ENCODE data around the gene VPS16.

DNA sequence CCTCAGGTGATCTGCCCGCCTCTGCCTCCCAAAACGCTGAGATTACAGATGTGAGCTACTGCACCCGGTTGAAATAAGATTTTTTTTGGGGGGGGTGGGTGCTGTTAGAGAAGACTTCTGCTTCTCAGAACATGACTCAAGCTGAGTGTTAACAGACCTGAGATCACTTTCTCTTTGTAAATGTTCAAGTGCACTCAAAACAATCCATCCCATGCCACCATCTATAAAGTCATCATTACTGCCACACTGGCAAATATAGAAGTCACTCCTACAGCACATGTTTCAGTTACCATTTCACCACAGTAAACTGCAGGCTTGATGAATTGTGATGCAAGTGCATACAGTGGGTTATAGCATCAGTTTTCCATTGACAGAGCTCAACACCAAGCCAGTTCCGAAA, 9.0 kb downstream of the VPS16 start:
- TF ChIP-seq, protein P1, sequence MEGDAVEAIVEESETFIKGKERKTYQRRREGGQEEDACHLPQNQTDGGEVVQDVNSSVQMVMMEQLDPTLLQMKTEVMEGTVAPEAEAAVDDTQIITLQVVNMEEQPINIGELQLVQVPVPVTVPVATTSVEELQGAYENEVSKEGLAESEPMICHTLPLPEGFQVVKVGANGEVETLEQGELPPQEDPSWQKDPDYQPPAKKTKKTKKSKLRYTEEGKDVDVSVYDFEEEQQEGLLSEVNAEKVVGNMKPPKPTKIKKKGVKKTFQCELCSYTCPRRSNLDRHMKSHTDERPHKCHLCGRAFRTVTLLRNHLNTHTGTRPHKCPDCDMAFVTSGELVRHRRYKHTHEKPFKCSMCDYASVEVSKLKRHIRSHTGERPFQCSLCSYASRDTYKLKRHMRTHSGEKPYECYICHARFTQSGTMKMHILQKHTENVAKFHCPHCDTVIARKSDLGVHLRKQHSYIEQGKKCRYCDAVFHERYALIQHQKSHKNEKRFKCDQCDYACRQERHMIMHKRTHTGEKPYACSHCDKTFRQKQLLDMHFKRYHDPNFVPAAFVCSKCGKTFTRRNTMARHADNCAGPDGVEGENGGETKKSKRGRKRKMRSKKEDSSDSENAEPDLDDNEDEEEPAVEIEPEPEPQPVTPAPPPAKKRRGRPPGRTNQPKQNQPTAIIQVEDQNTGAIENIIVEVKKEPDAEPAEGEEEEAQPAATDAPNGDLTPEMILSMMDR (IDR thresholded peaks at IDR 0.05), result no peak
- TF ChIP-seq SMC3 (IDR thresholded peaks at IDR 0.05), result no peak
- no peak for TF ChIP-seq HDAC2 (IDR thresholded peaks at IDR 0.05)
- TF ChIP-seq HOXB5 (CRISPR knock-in tag; IDR thresholded peaks at IDR 0.05), result no peak
- no peak for TF ChIP-seq POLR2AphosphoS2 (conservative IDR thresholded peaks at IDR 0.05; ENCODE audit: low read length)
- no peak for TF ChIP-seq BHLHE40 (IDR thresholded peaks at IDR 0.05; ENCODE audit: low read depth, low read length)
- TF ChIP-seq EP300 (IDR thresholded peaks at IDR 0.05), result no peak
- no peak for TF ChIP-seq CEBPB (IDR thresholded peaks at IDR 0.05)
- no peak for TF ChIP-seq EHMT2 (IDR thresholded peaks at IDR 0.05; ENCODE audit: low read depth)
- TF ChIP-seq POLR2A (IDR thresholded peaks at IDR 0.05; ENCODE audit: low read length), result no peak
- TF ChIP-seq RAD21 (conservative IDR thresholded peaks at IDR 0.05 in 1 of 2, IDR thresholded peaks at IDR 0.05 in 1 of 2), result no peak
- no peak for TF ChIP-seq CHD2 (IDR thresholded peaks at IDR 0.05; ENCODE audit: low read length, partially characterized antibody)
- no peak for TF ChIP-seq RFX5 (IDR thresholded peaks at IDR 0.05)
- TF ChIP-seq, protein P2, sequence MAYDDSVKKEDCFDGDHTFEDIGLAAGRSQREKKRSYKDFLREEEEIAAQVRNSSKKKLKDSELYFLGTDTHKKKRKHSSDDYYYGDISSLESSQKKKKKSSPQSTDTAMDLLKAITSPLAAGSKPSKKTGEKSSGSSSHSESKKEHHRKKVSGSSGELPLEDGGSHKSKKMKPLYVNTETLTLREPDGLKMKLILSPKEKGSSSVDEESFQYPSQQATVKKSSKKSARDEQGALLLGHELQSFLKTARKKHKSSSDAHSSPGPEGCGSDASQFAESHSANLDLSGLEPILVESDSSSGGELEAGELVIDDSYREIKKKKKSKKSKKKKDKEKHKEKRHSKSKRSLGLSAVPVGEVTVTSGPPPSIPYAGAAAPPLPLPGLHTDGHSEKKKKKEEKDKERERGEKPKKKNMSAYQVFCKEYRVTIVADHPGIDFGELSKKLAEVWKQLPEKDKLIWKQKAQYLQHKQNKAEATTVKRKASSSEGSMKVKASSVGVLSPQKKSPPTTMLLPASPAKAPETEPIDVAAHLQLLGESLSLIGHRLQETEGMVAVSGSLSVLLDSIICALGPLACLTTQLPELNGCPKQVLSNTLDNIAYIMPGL (CRISPR knock-in tag; IDR thresholded peaks at IDR 0.05; ENCODE audit: borderline replicate concordance), result no peak

Measured in A549 (cell line).